Cardiac fibroblast (primary cell): ENCODE results near the gene ME1.
A peak's percentile ranks its signal among the peaks of the same experiment; 100 is the strongest.

Experiments used
- DNase-seq, 2 donors: peaks; one replicate each; pipeline versions ENCODE4 v3.0.0 to v3.0.0-alpha.2; 2010; ENCODE audit warnings: low read depth in 2 of 2
- H3K4me3 ChIP-seq, 2 donors: replicated peaks in 1 of 2; 1 replicate in 1 of 2; 2 replicates in 1 of 2; pipeline ENCODE4 v1.5.1; 2011; ENCODE audit warnings: low read depth in 2 of 2, low read length in 2 of 2, mild to moderate bottlenecking in 2 of 2, moderate library complexity in 1 of 2
- CTCF ChIP-seq: IDR thresholded peaks from one replicate; pipeline ENCODE4 v1.5.1; 2011; ENCODE audit warnings: low read depth, mild to moderate bottlenecking, low read length, inconsistent platforms

The ME1 gene

GRCh38 chr6:83333500-83333899 lies 97.4 kb downstream of the ME1 start:
- no peak for DNase-seq
- no peak overlapping the region for H3K4me3 ChIP-seq

GRCh38 chr6:83314693-83315092 lies 116.2 kb downstream of the ME1 start:
- no peak overlapping the region for H3K4me3 ChIP-seq
- no peak for TF ChIP-seq CTCF
- no peak for DNase-seq

More at GRCh38 chr6:83333500-83333899, 97.4 kb downstream of the ME1 start:
- TF ChIP-seq CTCF = no peak

- H3K4me3 ChIP-seq = no peak overlapping the region
- no peak for TF ChIP-seq CTCF
- DNase-seq = no peak
Measured at GRCh38 chr6:83313882-83314281, 117.0 kb downstream of the ME1 start.

- H3K4me3 ChIP-seq = no peak overlapping the region
- DNase-seq = peak; percentile 8 to 16
- TF ChIP-seq CTCF = no peak
Measured at GRCh38 chr6:83311231-83311630, 119.6 kb downstream of the ME1 start.

- peak in 1 of 2 donors; percentile 10 for DNase-seq
- TF ChIP-seq CTCF = no peak
- H3K4me3 ChIP-seq = no peak overlapping the region
Measured at GRCh38 chr6:83310046-83310445, 120.8 kb downstream of the ME1 start.

GRCh38 chr6:83309344-83309743 lies 121.5 kb downstream of the ME1 start:
- no peak for TF ChIP-seq CTCF
- peak; percentile 14 to 18 for DNase-seq
- no peak overlapping the region for H3K4me3 ChIP-seq

GRCh38 chr6:83308833-83309232 lies 122.0 kb downstream of the ME1 start:
- no peak for DNase-seq
- H3K4me3 ChIP-seq = no peak overlapping the region
- no peak for TF ChIP-seq CTCF
